IMR-90 (cell line): ENCODE measurements around the gene FMN1. TPM values are rescaled to one million over a fixed set of nuclear protein-coding genes. Genes with fewer than 3 reads are reported as not detected.

Source experiments
- ATAC-seq: fragments of 200-7000 bp; cut with Tn5 transposase; 2 replicates; pipeline ENCODE4 v1.9.1; 2020; ENCODE audit warnings: low read depth, mild to moderate bottlenecking, moderate library complexity
- BruUV-seq: library from RNA; stranded (reverse); fragments of 400-500 nt; replicated peaks from 2 replicates; lab custom pipeline; 2021; lab: Mats Ljungman, UMichigan
- CTCF ChIA-PET: fragments of 300-600 bp; formaldehyde crosslinking; extraction: SDS; loops from one replicate; lab custom pipeline; 2021; ENCODE audit warnings: antibody characterized with exemption; lab: Yijun Ruan, JAX
- POLR2A ChIA-PET: fragments of 300-600 bp; sonication (Branson Sonifier 250); formaldehyde crosslinking; loops from one replicate; lab custom pipeline; 2022; ENCODE audit warnings: antibody characterized with exemption; ENCODE audit not compliant: unreplicated experiment; lab: Charles Lee
- DNase-seq: peaks from one replicate; pipeline ENCODE4 v3.0.0; 2013
- H2AFZ ChIP-seq: replicated peaks from 2 replicates; pipeline ENCODE3; 2013; ENCODE audit warnings: low read length, mild to moderate bottlenecking; ENCODE audit not compliant: poor library complexity
- H2AK5ac ChIP-seq: 2 replicates; pipeline ENCODE4 v1.6.1; 2013; ENCODE audit warnings: low read depth, low read length, inconsistent platforms
- H2AK9ac ChIP-seq: replicated peaks from 2 replicates; pipeline ENCODE3; 2013; ENCODE audit warnings: mild to moderate bottlenecking, low read depth, low read length, moderate library complexity; ENCODE audit not compliant: poor library complexity
- H2BK120ac ChIP-seq: 2 replicates; pipeline ENCODE4 v1.6.1; 2013; ENCODE audit warnings: low read depth, low read length, inconsistent platforms
- H2BK15ac ChIP-seq: 3 replicates; pipeline ENCODE4 v1.6.1; 2013; ENCODE audit warnings: low read depth, low read length, inconsistent platforms
- H2BK20ac ChIP-seq: 2 replicates; pipeline ENCODE4 v1.6.1; 2013; ENCODE audit warnings: low read depth, mild to moderate bottlenecking, inconsistent platforms, low read length, moderate library complexity
- H2BK5ac ChIP-seq: 2 replicates; pipeline ENCODE4 v1.6.1; 2013; ENCODE audit warnings: mild to moderate bottlenecking, low read depth, low read length, inconsistent platforms; ENCODE audit not compliant: poor library complexity, severe bottlenecking
- H3K14ac ChIP-seq: replicated peaks from 2 replicates; pipeline ENCODE4 v1.6.1; 2013; ENCODE audit warnings: low read depth, low read length, inconsistent platforms
- H3K18ac ChIP-seq: 2 replicates; pipeline ENCODE4 v1.6.1; 2013; ENCODE audit warnings: low read depth, low read length, control low read depth
- H3K23ac ChIP-seq: 2 replicates; pipeline ENCODE4 v1.6.1; 2013; ENCODE audit warnings: low read depth, low read length, inconsistent platforms
- H3K27ac ChIP-seq: 2 replicates; pipeline ENCODE4 v1.5.1; 2013; ENCODE audit warnings: mild to moderate bottlenecking, control low read depth, low read length; ENCODE audit not compliant: insufficient read depth
- H3K27me3 ChIP-seq: 2 replicates; pipeline ENCODE4 v1.6.1; 2013; ENCODE audit warnings: low read length; ENCODE audit not compliant: control insufficient read depth, insufficient read depth
- H3K36me3 ChIP-seq: 2 replicates; pipeline ENCODE4 v1.6.1; 2013; ENCODE audit warnings: low read length, mixed read lengths; ENCODE audit not compliant: control insufficient read depth, insufficient read depth
- H3K4ac ChIP-seq: 2 replicates; pipeline ENCODE4 v1.6.1; 2013; ENCODE audit warnings: low read depth, low read length, inconsistent platforms
- H3K4me1 ChIP-seq: 2 replicates; pipeline ENCODE4 v1.6.1; 2013; ENCODE audit warnings: low read length, mixed read lengths; ENCODE audit not compliant: control insufficient read depth, insufficient read depth
- H3K4me2 ChIP-seq: 2 replicates; pipeline ENCODE4 v1.6.1; 2013; ENCODE audit warnings: low read depth, mild to moderate bottlenecking, control low read depth, low read length, moderate library complexity
- H3K4me3 ChIP-seq: 2 replicates; pipeline ENCODE4 v1.5.1; 2013; ENCODE audit warnings: low read depth, mild to moderate bottlenecking, control low read depth, low read length, moderate library complexity; ENCODE audit not compliant: insufficient read depth
- H3K56ac ChIP-seq: 2 replicates; pipeline ENCODE4 v1.6.1; 2013; ENCODE audit warnings: low read length, inconsistent platforms; ENCODE audit not compliant: insufficient read depth; ENCODE audit errors: extremely low read depth
- H3K79me1 ChIP-seq, 2 experiments: 2 replicates each; pipeline ENCODE4 v1.6.1; 2013; ENCODE audit warnings: low read length in 2 of 2, inconsistent platforms in 1 of 2, low read depth in 1 of 2
- H3K9ac ChIP-seq: 2 replicates; pipeline ENCODE4 v1.6.1; 2013; ENCODE audit warnings: low read depth, low read length, control low read depth
- H3K9me1 ChIP-seq: 2 replicates; pipeline ENCODE4 v1.6.1; 2013; ENCODE audit warnings: low read length, inconsistent platforms; ENCODE audit not compliant: insufficient read depth
- H3K9me3 ChIP-seq: 2 replicates; pipeline ENCODE4 v1.6.1; 2013; ENCODE audit warnings: low read length; ENCODE audit not compliant: control insufficient read depth, insufficient read depth
- H4K20me1 ChIP-seq: 2 replicates; pipeline ENCODE4 v1.6.1; 2013; ENCODE audit warnings: low read length, inconsistent platforms; ENCODE audit not compliant: insufficient read depth
- H4K5ac ChIP-seq: 2 replicates; pipeline ENCODE4 v1.6.1; 2013; ENCODE audit warnings: mild to moderate bottlenecking, low read depth, low read length, control low read depth
- H4K8ac ChIP-seq, 2 experiments: 2 replicates each; pipeline ENCODE4 v1.6.1; 2013; ENCODE audit warnings: low read depth in 2 of 2, low read length in 2 of 2, control low read depth in 1 of 2, inconsistent platforms in 1 of 2
- H4K91ac ChIP-seq: 2 replicates; pipeline ENCODE4 v1.6.1; 2013; ENCODE audit warnings: low read depth, low read length, inconsistent platforms; ENCODE audit not compliant: insufficient read depth
- MXI1 ChIP-seq: IDR thresholded peaks from 2 replicates; pipeline ENCODE4 v1.6.1; 2012; ENCODE audit warnings: low read depth, mild to moderate bottlenecking, low read length, moderate library complexity, borderline replicate concordance
- POLR2A ChIP-seq: IDR thresholded peaks from 2 replicates; pipeline ENCODE4 v1.6.1; 2012; ENCODE audit warnings: mild to moderate bottlenecking, low read depth, low read length
- WGBS, 2 experiments: methylation state at CpG; one replicate each; pipeline versions ENCODE4 v1.1.5 to v1.1.7; 2013; ENCODE audit warnings: missing lambda C conversion rate in 2 of 2; ENCODE audit not compliant: insufficient read length in 1 of 2; ENCODE audit errors: extremely low coverage in 2 of 2; 5-methylcytosine and 5-hydroxymethylcytosine counted together
- dilution Hi-C: fragments of 300-500 bp; cut with HindIII; formaldehyde crosslinking; loops from one replicate; pipeline ENCODE4 v1.14.3; 2018; ENCODE audit warnings: low sequenced_read_pairs; ENCODE audit not compliant: unreplicated experiment
- in situ Hi-C: fragments of 300-500 bp; cut with MboI; formaldehyde crosslinking; loops from 3 replicates; pipeline ENCODE4 v1.14.3; 2019; ENCODE audit warnings: low sequenced_read_pairs, inconsistent platforms, mixed read lengths
- intact Hi-C: fragments of 100-400 bp; cut with micrococcal nuclease; formaldehyde crosslinking; loops from 2 replicates; pipeline ENCODE4 v1.10.0; 2022
- polyA plus RNA-seq, 3 experiments: library from polyadenylated mRNA; depleted of rRNA; stranded (reverse); fragments of >200 nt; gene quantifications; 2 replicates each; pipeline ENCODE4 v1.2.3, GENCODE V29; 2012; ENCODE audit warnings: low replicate concordance in 1 of 3
- total RNA-seq: library from RNA; depleted of rRNA; stranded (reverse); fragments of >200 nt; gene quantifications from 2 replicates; pipeline ENCODE4 v1.2.3, GENCODE V29; 2012
- TF ChIP-seq, protein P1 (sequence below): fragments of 150-350 bp; IDR thresholded peaks from 2 replicates; pipeline ENCODE4 v1.6.1; 2016; ENCODE audit warnings: low read depth, mild to moderate bottlenecking, low read length, moderate library complexity, borderline replicate concordance

Gene FMN1
- total and polyA plus RNA-seq, 2 of the 4 experiments (the other 2 are of a cell fraction): 7.3 to 17.6 TPM

DNA sequence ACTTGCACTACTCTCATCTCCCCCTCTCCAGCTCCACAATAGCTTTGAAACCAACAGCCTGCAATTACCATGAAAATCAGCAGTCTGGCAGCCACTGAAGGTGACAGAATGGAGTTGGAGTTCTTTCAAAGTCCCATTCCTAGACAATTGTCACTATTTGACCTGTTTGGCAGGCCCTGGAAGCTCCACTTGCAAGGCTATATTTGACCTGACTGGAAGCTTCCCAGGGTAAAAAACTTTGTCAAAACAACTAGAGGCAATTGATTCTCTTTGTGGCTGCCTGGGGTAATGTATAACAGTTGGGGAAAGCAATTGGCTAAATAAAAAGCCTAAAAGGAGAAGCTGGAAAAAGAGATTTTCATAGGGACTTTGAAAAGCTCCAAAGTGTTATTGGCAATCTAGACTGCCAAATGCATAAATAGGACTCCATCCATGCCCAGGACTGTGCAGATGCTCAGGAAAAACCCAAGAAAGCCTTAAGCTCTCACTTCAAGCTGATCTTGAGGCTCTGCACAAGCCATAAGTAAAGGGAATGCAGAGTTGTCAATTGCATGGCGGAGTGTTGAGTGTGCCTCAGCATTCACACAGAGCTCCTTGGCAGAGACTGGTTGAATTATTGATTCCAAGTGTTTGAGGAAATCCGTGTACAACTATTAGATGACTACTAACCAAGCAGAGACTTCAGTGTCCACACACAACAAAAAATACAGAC is 458.4 kb downstream of the FMN1 start:
- no CpG with 5 or more reads among the region's 2 CpGs for WGBS, 2 experiments
- no peak overlapping the region for H2BK120ac ChIP-seq

More for the DNA sequence above, 458.4 kb downstream of the FMN1 start:
- Histone ChIP-seq H3K14ac (no peak overlapping the region), H4K8ac (0 out of 4 replicates have a peak overlapping the region, but pooled peaks of 1 of the 2 experiments have one; percentile 4), H3K4me1 (no peaks in the 10 kb centered on the region), H4K91ac (0 out of 2 replicates have a peak overlapping the region, but pooled peaks have one; percentile 1), H3K36me3 (peaks cover 39% of the 10 kb centered on the region), H3K9me1 (peaks cover 7% of the 10 kb centered on the region), H2BK20ac (no peak overlapping the region), H2BK15ac (no peak overlapping the region), H3K23ac (no peak overlapping the region), H4K5ac (no peak overlapping the region), H2AFZ (no peak overlapping the region), H3K27me3 (no peaks in the 10 kb centered on the region), H3K18ac (no peak overlapping the region), H3K4me3 (no peak overlapping the region), H2AK5ac (no peak overlapping the region), H2AK9ac (no peak overlapping the region), H3K9ac (no peak overlapping the region), H3K79me1 (peaks cover 15 to 23% of the 10 kb centered on the region in 2 experiments), H3K27ac (0 out of 2 replicates have a peak overlapping the region, but pooled peaks have one; percentile 11), H3K4ac (no peak overlapping the region), H2BK5ac (no peak overlapping the region), H3K4me2 (no peak overlapping the region), H4K20me1 (peaks cover 40% of the 10 kb centered on the region), H3K9me3 (peaks cover 2% of the 10 kb centered on the region; the same call in 1 of the 2 replicates), H3K56ac (no peak overlapping the region)
- in situ Hi-C loops (no loop called here), intact Hi-C loops (no loop called here), dilution Hi-C loops (no loop called here)
- CTCF ChIA-PET: interaction anchor here (1.4 kb wide), 1 partner anchor 9 kb away, joined by 4 read pairs; no protein-coding TSS in a partner anchor
- peak; percentile 55 for DNase-seq
- peak; percentile 1; the same call in 1 of the 2 replicates for ATAC-seq
- TF ChIP-seq POLR2A (peak; percentile 57), MXI1 (no peak)
- TF ChIP-seq, protein P1, sequence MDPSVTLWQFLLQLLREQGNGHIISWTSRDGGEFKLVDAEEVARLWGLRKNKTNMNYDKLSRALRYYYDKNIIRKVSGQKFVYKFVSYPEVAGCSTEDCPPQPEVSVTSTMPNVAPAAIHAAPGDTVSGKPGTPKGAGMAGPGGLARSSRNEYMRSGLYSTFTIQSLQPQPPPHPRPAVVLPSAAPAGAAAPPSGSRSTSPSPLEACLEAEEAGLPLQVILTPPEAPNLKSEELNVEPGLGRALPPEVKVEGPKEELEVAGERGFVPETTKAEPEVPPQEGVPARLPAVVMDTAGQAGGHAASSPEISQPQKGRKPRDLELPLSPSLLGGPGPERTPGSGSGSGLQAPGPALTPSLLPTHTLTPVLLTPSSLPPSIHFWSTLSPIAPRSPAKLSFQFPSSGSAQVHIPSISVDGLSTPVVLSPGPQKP: no peak
- BruUV-seq: no TSS peak
- POLR2A ChIA-PET: interaction anchor here (0.6 kb wide), 1 partner anchor 10 kb away, joined by 5 read pairs; no protein-coding TSS in a partner anchor
